GM20000 (cell line): ENCODE results near the gene BOLA3.

Experiments
- DNase-seq: peaks from one replicate; pipeline ENCODE4 v3.0.0; 2012; ENCODE audit warnings: low spot score
- TF ChIP-seq, protein P1 (sequence below): IDR thresholded peaks from 2 replicates; pipeline ENCODE4 v1.5.1; 2012; ENCODE audit warnings: mild to moderate bottlenecking, control low read depth; ENCODE audit errors: extremely low read depth, missing control alignments

Gene BOLA3

DNA sequence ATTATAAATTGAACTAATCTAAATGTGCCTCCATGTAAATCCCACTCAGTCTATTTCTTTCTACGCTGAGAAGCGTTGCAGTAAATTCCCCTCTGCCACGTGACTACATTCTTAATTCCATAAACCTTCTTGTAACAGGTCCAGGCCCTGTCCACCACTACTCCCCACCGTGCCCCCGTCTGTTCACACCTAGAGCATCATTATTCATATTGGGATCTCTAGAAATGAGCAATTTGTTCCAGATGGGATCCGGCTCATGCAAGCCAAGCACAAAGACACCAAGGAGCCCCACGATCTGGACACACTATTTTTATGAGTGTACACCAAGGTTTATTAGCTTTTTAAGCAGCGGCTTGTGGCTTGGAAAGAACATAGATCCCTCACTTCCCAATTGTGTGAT is 38.2 kb downstream of the BOLA3 start:
- TF ChIP-seq, protein P1, sequence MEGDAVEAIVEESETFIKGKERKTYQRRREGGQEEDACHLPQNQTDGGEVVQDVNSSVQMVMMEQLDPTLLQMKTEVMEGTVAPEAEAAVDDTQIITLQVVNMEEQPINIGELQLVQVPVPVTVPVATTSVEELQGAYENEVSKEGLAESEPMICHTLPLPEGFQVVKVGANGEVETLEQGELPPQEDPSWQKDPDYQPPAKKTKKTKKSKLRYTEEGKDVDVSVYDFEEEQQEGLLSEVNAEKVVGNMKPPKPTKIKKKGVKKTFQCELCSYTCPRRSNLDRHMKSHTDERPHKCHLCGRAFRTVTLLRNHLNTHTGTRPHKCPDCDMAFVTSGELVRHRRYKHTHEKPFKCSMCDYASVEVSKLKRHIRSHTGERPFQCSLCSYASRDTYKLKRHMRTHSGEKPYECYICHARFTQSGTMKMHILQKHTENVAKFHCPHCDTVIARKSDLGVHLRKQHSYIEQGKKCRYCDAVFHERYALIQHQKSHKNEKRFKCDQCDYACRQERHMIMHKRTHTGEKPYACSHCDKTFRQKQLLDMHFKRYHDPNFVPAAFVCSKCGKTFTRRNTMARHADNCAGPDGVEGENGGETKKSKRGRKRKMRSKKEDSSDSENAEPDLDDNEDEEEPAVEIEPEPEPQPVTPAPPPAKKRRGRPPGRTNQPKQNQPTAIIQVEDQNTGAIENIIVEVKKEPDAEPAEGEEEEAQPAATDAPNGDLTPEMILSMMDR, result no peak

DNA sequence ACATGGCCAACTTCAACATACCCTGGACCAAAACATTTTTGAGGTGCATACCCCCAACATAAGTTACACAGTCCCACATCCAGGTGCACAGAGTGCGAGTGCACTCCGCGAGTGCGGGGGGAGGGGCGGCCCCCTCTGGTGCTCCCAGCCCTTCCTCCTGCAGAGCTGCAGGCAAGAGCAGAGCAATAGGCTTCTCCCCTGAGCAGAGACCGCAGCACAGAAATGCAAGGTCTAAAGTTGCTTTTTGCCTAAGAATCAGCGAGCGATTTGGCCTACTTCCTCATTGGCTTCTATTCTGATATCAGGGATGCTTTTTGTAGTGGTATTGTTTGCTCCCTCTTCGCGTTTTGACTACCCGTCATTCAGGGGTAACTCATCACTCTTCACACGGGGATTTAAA is 40.6 kb downstream of the BOLA3 start:
- TF ChIP-seq, protein P1, result no peak
- no peak for DNase-seq

More for the DNA sequence above, 38.2 kb downstream of the BOLA3 start:
- no peak for DNase-seq

DNA sequence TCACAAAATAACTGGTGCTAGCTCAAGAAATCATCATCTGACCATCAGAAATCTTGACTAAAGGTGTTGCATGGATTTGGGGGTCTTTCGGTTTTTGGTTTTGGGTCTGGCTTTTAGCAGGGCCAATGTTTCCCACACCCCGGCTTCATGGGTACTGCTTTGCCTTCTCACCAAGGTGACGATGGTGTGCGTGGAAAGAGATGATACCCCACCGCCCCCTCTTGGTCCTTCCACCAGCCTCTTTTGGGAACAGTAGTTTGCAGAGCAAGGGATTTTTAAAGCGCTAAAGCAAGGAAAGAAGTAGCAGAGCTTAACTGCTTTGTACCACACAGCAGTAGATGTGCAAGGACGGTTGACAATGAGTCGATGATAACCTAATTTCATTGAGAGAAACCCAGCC is 42.3 kb downstream of the BOLA3 start:
- DNase-seq, result no peak
- TF ChIP-seq, protein P1, result no peak

DNA sequence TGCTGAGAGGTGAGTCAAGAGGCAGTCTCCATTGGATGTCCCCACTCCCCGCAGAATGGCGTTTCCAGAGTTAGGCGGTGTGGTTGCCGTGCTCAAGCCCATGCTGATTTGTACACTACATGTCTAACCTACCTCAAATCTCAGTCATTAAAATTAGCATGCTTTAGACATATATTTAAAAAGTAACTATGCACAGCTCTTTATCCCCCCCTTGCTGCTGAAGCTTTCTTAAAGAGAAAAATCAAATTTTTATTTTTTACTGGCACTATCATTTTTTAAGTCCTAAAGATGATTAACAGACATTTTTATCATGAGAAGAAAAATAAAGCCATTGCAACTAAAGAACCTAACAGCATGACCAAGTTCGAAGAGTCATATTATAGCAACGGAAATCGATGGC is 42.9 kb downstream of the BOLA3 start:
- TF ChIP-seq, protein P1, result no peak
- DNase-seq, result no peak

DNA sequence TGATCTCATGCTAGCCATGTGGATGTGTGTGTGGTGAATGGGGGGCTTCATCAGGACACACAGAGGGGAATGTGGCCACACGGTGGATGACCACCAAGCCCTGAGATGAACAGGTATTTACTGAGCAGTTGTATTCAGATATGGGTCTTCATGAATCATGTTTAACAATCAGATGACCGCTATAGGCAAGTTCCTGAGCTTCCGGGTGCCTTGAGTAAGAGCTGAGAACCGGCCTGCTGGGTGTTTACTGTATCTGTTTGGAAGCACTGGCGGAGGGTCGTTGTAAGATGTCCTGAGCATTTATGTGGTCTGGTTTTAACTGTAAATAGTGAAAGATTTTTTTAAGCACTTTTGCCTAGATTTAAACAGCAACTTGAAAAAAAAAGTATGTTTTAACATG is 43.9 kb downstream of the BOLA3 start:
- TF ChIP-seq, protein P1, result no peak
- DNase-seq, result no peak

DNA sequence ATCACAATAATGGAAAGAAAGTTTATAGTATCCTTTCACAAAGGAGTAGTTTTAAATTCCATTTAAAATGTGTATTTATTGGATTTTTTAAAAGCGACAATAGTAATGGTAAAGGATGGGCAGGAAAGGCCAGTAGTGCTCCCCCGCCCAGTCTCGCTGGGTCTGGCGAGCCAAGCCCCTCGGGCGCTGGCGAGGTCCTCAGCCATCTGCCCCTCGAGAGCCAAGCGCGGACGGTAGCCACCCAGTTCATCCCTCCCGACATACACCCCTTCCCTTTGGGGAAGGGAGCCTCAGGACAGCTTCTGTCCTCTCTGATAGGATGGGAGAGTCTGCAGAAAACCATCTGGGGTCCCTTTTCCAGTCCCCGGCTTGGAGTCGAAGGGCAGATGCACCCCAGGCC is 45.2 kb downstream of the BOLA3 start:
- TF ChIP-seq, protein P1, result no peak
- DNase-seq, result no peak

DNA sequence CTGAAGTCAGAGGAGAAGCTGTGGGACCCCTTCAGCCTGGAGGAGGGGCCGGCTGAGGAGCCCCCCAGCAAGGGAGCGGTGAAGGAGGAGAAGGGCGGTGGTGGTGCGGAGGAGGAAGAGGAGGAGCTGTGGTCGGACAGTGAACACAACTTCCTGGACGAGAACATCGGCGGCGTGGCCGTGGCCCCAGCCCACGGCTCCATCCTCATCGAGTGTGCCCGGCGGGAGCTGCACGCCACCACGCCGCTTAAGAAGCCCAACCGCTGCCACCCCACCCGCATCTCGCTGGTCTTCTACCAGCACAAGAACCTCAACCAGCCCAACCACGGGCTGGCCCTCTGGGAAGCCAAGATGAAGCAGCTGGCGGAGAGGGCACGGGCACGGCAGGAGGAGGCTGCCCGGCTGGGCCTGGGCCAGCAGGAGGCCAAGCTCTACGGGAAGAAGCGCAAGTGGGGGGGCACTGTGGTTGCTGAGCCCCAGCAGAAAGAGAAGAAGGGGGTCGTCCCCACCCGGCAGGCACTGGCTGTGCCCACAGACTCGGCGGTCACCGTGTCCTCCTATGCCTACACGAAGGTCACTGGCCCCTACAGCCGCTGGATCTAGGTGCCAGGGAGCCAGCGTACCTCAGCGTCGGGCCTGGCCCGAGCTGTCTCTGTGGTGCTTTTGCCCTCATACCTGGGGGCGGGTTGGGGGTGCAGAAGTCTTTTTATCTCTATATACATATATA is 46.0 kb downstream of the BOLA3 start:
- TF ChIP-seq, protein P1, result no peak
- DNase-seq, result no peak
